ENCODE measurements around the gene PPP4R3B.
A peak's percentile ranks its signal among the peaks of the same experiment; 100 is the strongest.
"Not testable (repeated sequence)": the region's sequence is repeated elsewhere in the genome, so short reads cannot be mapped to it uniquely, and the experiment has no call there.

PPP4R3B gene

GRCh38 chr2:55596795-55597194 is 20.6 kb downstream of the PPP4R3B start:
- not testable (repeated sequence) for DNase-seq (ENCODE audit: low read depth in 2 of 2)

- DNase-seq (ENCODE audit: low read depth in 2 of 2) = no peak
Observed at GRCh38 chr2:55595536-55595935, 21.9 kb downstream of the PPP4R3B start.

- no peak for DNase-seq (ENCODE audit: low read depth in 2 of 2)
Observed at GRCh38 chr2:55592130-55592529, 25.3 kb downstream of the PPP4R3B start.

- no peak for DNase-seq (ENCODE audit: low read depth in 2 of 2)
Observed at GRCh38 chr2:55590810-55591440, 26.5 kb downstream of the PPP4R3B start.

GRCh38 chr2:55585451-55586080 is 31.9 kb downstream of the PPP4R3B start:
- no peak for DNase-seq (ENCODE audit: low read depth in 2 of 2)

- no peak for DNase-seq (ENCODE audit: low read depth in 2 of 2)
Observed at GRCh38 chr2:55581874-55582547, 35.4 kb downstream of the PPP4R3B start.

- DNase-seq (ENCODE audit: low read depth in 2 of 2) = no peak
Observed at GRCh38 chr2:55581435-55581834, 36.0 kb downstream of the PPP4R3B start.

- not testable (repeated sequence) for DNase-seq (ENCODE audit: low read depth in 2 of 2)
Observed at GRCh38 chr2:55569002-55569401, 48.4 kb downstream of the PPP4R3B start.

GRCh38 chr2:55567298-55567697 is 50.1 kb downstream of the PPP4R3B start:
- no peak for DNase-seq (ENCODE audit: low read depth in 2 of 2)

GRCh38 chr2:55565613-55566012 is 51.8 kb downstream of the PPP4R3B start:
- no peak for DNase-seq (ENCODE audit: low read depth in 2 of 2)

GRCh38 chr2:55560855-55561254 is 56.6 kb downstream of the PPP4R3B start:
- DNase-seq (ENCODE audit: low read depth in 2 of 2) = no peak

- no peak for DNase-seq (ENCODE audit: low read depth in 2 of 2)
Observed at GRCh38 chr2:55556809-55557208, 60.6 kb downstream of the PPP4R3B start.

GRCh38 chr2:55555977-55556376 is 61.4 kb downstream of the PPP4R3B start:
- no peak for DNase-seq (ENCODE audit: low read depth in 2 of 2)

- no peak for DNase-seq (ENCODE audit: low read depth in 2 of 2)
Observed at GRCh38 chr2:55553321-55553720, 64.1 kb downstream of the PPP4R3B start.

GRCh38 chr2:55550368-55551102 is 66.9 kb downstream of the PPP4R3B start:
- no peak for DNase-seq (ENCODE audit: low read depth in 2 of 2)

GRCh38 chr2:55547679-55548078 is 69.7 kb downstream of the PPP4R3B start:
- DNase-seq (ENCODE audit: low read depth in 2 of 2) = not testable (repeated sequence)

GRCh38 chr2:55547001-55547400 is 70.4 kb downstream of the PPP4R3B start:
- no peak for DNase-seq (ENCODE audit: low read depth in 2 of 2)

GRCh38 chr2:55530539-55531081 is 86.8 kb downstream of the PPP4R3B start:
- no peak for DNase-seq (ENCODE audit: low read depth in 2 of 2)

- DNase-seq (ENCODE audit: low read depth in 2 of 2) = no peak
Observed at GRCh38 chr2:55526174-55526573, 91.2 kb downstream of the PPP4R3B start.

- DNase-seq (ENCODE audit: low read depth in 2 of 2) = no peak
Observed at GRCh38 chr2:55524884-55525437, 92.5 kb downstream of the PPP4R3B start.

- peak; percentile 24 to 26 for DNase-seq (ENCODE audit: low read depth in 2 of 2)
Observed at GRCh38 chr2:55519938-55520885, 97.2 kb downstream of the PPP4R3B start.

Measured in stimulated activated CD4-positive, alpha-beta T cell treated with anti-CD3 and anti-CD28 coated beads, Interleukin-1b, Interleukin-23, amount 100 ng/mL, for 4 hours (primary cell).